ENCODE measurements around the gene IAH1. TPM values are rescaled to one million over a fixed set of nuclear protein-coding genes. Genes with fewer than 3 reads are reported as not detected.

Gene IAH1
- total and polyA plus RNA-seq, 8 donors: 41.9 to 57.1 (median 50.3) TPM

DNA sequence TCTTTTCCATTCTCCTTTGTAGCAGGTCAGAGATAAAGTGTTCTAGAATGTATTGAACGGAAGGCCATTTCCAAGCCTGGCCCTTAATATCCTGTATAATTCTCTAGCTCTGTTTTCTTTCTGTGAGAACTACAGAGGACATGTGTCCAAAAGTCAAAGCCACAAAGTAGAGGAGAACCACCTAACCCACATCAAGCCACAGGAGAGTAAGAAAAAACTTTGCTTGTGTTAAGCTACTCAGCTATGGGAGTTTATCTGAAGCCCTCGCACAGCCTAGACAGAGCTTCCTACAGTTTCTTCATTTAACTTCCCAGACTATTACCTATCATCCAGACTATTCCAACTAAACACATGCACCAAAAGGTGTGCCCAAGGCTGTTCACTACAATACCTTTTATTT is 59.3 kb downstream of the IAH1 start:
- DNase-seq (no peak), ATAC-seq (no peak)
- no peak overlapping the region for H3K27ac ChIP-seq
- H3K27me3 ChIP-seq: no peaks in the 10 kb centered on the region
- intact Hi-C loops (cut with DNase I): no loop called here
- no peak overlapping the region for H3K4me3 ChIP-seq
- peaks cover 0 to 23% of the 10 kb centered on the region in 2 donors for H3K4me1 ChIP-seq
- H3K9me3 ChIP-seq: no peaks in the 10 kb centered on the region
- peaks cover 0 to 70% of the 10 kb centered on the region in 2 donors for H3K36me3 ChIP-seq
- TF ChIP-seq, protein P1, sequence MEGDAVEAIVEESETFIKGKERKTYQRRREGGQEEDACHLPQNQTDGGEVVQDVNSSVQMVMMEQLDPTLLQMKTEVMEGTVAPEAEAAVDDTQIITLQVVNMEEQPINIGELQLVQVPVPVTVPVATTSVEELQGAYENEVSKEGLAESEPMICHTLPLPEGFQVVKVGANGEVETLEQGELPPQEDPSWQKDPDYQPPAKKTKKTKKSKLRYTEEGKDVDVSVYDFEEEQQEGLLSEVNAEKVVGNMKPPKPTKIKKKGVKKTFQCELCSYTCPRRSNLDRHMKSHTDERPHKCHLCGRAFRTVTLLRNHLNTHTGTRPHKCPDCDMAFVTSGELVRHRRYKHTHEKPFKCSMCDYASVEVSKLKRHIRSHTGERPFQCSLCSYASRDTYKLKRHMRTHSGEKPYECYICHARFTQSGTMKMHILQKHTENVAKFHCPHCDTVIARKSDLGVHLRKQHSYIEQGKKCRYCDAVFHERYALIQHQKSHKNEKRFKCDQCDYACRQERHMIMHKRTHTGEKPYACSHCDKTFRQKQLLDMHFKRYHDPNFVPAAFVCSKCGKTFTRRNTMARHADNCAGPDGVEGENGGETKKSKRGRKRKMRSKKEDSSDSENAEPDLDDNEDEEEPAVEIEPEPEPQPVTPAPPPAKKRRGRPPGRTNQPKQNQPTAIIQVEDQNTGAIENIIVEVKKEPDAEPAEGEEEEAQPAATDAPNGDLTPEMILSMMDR (IDR thresholded peaks at IDR 0.05): no peak

DNA sequence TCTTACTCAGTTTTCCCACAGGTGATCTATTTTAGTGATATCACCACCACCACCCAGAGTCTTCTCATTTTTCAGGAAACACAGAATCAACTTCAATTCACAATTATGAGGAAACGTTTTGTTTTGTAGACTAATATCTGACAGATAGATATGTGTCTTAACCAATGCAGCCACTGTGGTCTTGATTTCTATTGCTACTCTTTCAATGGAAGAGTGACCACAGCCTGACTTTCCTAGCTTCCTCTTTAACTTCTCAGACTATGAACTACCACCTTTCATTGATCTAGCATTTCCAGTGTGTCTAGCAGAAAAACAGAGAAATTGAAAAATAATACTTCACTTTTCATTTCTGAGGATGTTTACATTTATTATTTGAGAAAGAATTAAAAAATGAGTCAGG is 60.8 kb downstream of the IAH1 start:
- H3K4me1 ChIP-seq: peaks cover 0 to 38% of the 10 kb centered on the region in 2 donors
- ATAC-seq: no peak
- H3K27ac ChIP-seq: no peak overlapping the region
- intact Hi-C loops (cut with DNase I): no loop called here
- H3K36me3 ChIP-seq: peaks cover 0 to 55% of the 10 kb centered on the region in 2 donors
- H3K9me3 ChIP-seq: no peaks in the 10 kb centered on the region
- TF ChIP-seq, protein P1 (IDR thresholded peaks at IDR 0.05): no peak
- no peak overlapping the region for H3K4me3 ChIP-seq
- H3K27me3 ChIP-seq: no peaks in the 10 kb centered on the region
- no peak for DNase-seq

DNA sequence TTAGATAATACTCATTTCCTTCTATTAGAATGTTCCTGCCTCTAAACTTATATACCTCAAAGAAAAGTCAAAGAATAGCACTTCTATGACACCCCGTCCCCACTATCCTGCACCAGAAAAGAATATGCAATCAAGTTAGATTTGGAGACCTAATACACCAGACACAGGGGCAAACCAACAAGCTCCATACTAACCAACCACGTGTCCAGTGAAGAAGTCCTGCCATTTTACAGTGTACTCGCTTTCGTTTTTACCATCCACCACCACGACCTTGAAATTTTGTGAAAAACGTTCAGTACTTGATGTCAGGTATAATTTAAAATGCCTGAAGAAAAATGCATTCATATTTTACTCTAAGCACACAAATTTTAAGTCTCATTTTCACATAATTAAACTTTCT is 62.2 kb downstream of the IAH1 start:
- intact Hi-C loops (cut with DNase I): no loop called here
- no peak overlapping the region for H3K4me3 ChIP-seq
- H3K27me3 ChIP-seq: no peaks in the 10 kb centered on the region
- H3K4me1 ChIP-seq: peaks cover 0 to 50% of the 10 kb centered on the region in 2 donors
- DNase-seq (no peak), ATAC-seq (no peak)
- H3K36me3 ChIP-seq: peaks cover 0 to 49% of the 10 kb centered on the region in 2 donors
- TF ChIP-seq, protein P1 (IDR thresholded peaks at IDR 0.05): no peak
- H3K27ac ChIP-seq: peak overlapping the region in 1 of 2 donors; percentile 2
- no peaks in the 10 kb centered on the region for H3K9me3 ChIP-seq

DNA sequence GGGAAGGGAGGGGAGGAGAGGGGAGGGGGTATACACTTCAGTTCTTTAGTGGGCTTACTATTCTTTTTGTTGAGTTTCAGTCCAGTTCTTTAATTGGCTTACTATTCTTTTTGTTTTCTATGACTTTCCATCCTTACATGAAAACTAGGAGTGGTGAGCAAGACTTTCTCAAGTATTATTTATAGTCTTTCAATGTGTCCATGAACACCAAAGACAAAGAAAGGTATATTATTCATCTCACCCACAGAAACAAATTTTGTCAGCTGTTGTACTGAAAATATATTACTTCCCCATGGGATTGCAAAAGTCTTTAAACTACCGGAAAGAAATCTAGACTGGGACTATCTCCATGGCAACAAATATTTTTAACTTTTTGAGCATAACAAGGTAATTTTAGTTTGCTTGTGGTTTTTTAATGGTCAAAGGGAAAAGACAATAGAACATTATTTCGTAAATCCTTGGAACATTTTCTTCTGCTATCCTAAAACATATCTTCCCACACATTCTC is 63.7 kb downstream of the IAH1 start:
- Histone ChIP-seq H3K9me3 (no peaks in the 10 kb centered on the region), H3K4me1 (peaks cover 0 to 50% of the 10 kb centered on the region in 2 donors), H3K36me3 (peaks cover 0 to 45% of the 10 kb centered on the region in 2 donors), H3K27ac (peak overlapping the region; percentile 69 to 88), H3K4me3 (no peak overlapping the region), H3K27me3 (no peaks in the 10 kb centered on the region)
- DNase-seq (peak in 2 of 4 donors; percentile 65 to 71), ATAC-seq (peak; percentile 76)
- intact Hi-C loops (cut with DNase I): no loop called here
- TF ChIP-seq, protein P1 (IDR thresholded peaks at IDR 0.05): no peak

Other genes starting within 250 kb of the IAH1 start
- gene ITGB1BP1, start 51.0 kb upstream of the IAH1 start, total RNA-seq: 10 to 100 TPM; 74.0 to 82.4 TPM
- 10 to 100 TPM; 71.5 to 89.2 (median 79.2) TPM for gene ITGB1BP1, start 51.0 kb upstream of the IAH1 start, polyA plus RNA-seq (ENCODE audit: insufficient read length in 6 of 6)
- gene CPSF3, start 50.9 kb upstream of the IAH1 start, total RNA-seq: 10 to 100 TPM; 25.9 to 30.3 TPM
- 10 to 100 TPM; 43.5 to 58.7 (median 48.1) TPM for gene CPSF3, start 50.9 kb upstream of the IAH1 start, polyA plus RNA-seq (ENCODE audit: insufficient read length in 6 of 6)
- gene ADAM17, start 81.3 kb downstream of the IAH1 start, total RNA-seq: 10 to 100 TPM; 40.9 to 55.8 TPM
- gene ADAM17, start 81.3 kb downstream of the IAH1 start, polyA plus RNA-seq (ENCODE audit: insufficient read length in 6 of 6): 10 to 100 TPM; 40.7 to 51.5 (median 43.9) TPM
- 100 to 1,000 TPM; 229 to 257 TPM for gene YWHAQ, start 156.4 kb downstream of the IAH1 start, total RNA-seq
- 100 to 1,000 TPM; 352 to 443 (median 404) TPM for gene YWHAQ, start 156.4 kb downstream of the IAH1 start, polyA plus RNA-seq (ENCODE audit: insufficient read length in 6 of 6)

Measured in left lung (tissue), 10 donors.